HEK293 (cell line): Measurements from ENCODE around the gene TMEM186.
"Not testable (repeated sequence)": the region's sequence is repeated elsewhere in the genome, so short reads cannot be mapped to it uniquely, and the experiment has no call there.

Source experiments
- CTCF ChIA-PET: fragments of 350-600 bp; formaldehyde crosslinking; extraction: SDS; loops from one replicate; lab custom pipeline; 2021; ENCODE audit warnings: antibody characterized with exemption; lab: Yijun Ruan, JAX
- POLR2A ChIA-PET: fragments of 300-600 bp; formaldehyde crosslinking; extraction: SDS; loops from one replicate; lab custom pipeline; 2020; ENCODE audit warnings: antibody characterized with exemption, inconsistent platforms; lab: Yijun Ruan, JAX
- H3K27ac ChIP-seq: fragments of 200-500 bp; sonication (Bioruptor generic); 2 replicates; pipeline ENCODE4 v1.5.1; 2014; ENCODE audit warnings: low read depth, low read length, control low read depth, inconsistent platforms; ENCODE audit errors: extremely low read depth
- H3K36me3 ChIP-seq, 2 experiments: fragments of 200-500 bp in 1 of 2; sonication (Bioruptor generic) in 1 of 2; 1 replicate in 1 of 2; 2 replicates in 1 of 2; pipeline ENCODE4 v1.5.1; 2014 to 2017; ENCODE audit warnings: inconsistent platforms in 2 of 2, low read length in 2 of 2; ENCODE audit not compliant: control insufficient read depth in 2 of 2, insufficient read depth in 1 of 2
- H3K4me1 ChIP-seq: fragments of 200-500 bp; sonication (Bioruptor generic); 2 replicates; pipeline ENCODE4 v1.5.1; 2014; ENCODE audit warnings: mild to moderate bottlenecking, low read length, inconsistent platforms; ENCODE audit not compliant: control insufficient read depth, insufficient read depth
- H3K4me3 ChIP-seq: 2 replicates; pipeline ENCODE4 v1.5.1; 2011; ENCODE audit warnings: low read depth, mild to moderate bottlenecking, control low read depth, low read length, moderate library complexity
- H3K9me3 ChIP-seq: fragments of 200-500 bp; sonication (Bioruptor generic); 2 replicates; pipeline ENCODE4 v1.5.1; 2014; ENCODE audit warnings: low read depth, low read length, inconsistent platforms; ENCODE audit not compliant: control insufficient read depth, insufficient read depth
- GFI1B ChIP-seq: fragments of 450-650 bp; formaldehyde crosslinking; IDR thresholded peaks from 2 replicates; pipeline ENCODE4 v1.5.1; 2016; ENCODE audit warnings: missing biosample characterization, missing genetic modification characterization
- IKZF3 ChIP-seq: fragments of 450-650 bp; IDR thresholded peaks from 2 replicates; pipeline ENCODE4 v1.5.0; 2018; ENCODE audit warnings: missing biosample characterization, mild to moderate bottlenecking, missing genetic modification characterization, moderate library complexity
- INSM2 ChIP-seq: fragments of 450-650 bp; formaldehyde crosslinking; IDR thresholded peaks from 2 replicates; pipeline ENCODE4 v1.5.1; 2016; ENCODE audit warnings: missing biosample characterization, missing genetic modification characterization
- KLF10 ChIP-seq: fragments of 450-650 bp; IDR thresholded peaks from 2 replicates; pipeline ENCODE4 v1.5.1; 2018; ENCODE audit warnings: missing biosample characterization, mild to moderate bottlenecking, missing genetic modification characterization
- PRDM1 ChIP-seq: fragments of 450-650 bp; formaldehyde crosslinking; IDR thresholded peaks from 2 replicates; pipeline ENCODE4; 2016; ENCODE audit warnings: missing biosample characterization, missing genetic modification characterization
- ZIC2 ChIP-seq: fragments of 450-650 bp; formaldehyde crosslinking; IDR thresholded peaks from 2 replicates; pipeline ENCODE4 v1.5.1; 2016; ENCODE audit warnings: missing biosample characterization, missing genetic modification characterization
- ZNF121 ChIP-seq: fragments of 450-650 bp; formaldehyde crosslinking; IDR thresholded peaks from 2 replicates; pipeline ENCODE4 v1.5.1; 2016; ENCODE audit warnings: missing biosample characterization, missing genetic modification characterization
- ZNF132 ChIP-seq: fragments of 450-650 bp; formaldehyde crosslinking; IDR thresholded peaks from 2 replicates; pipeline ENCODE4 v1.5.1; 2017; ENCODE audit warnings: missing biosample characterization, missing genetic modification characterization, borderline replicate concordance
- ZNF18 ChIP-seq: fragments of 450-650 bp; formaldehyde crosslinking; IDR thresholded peaks from 2 replicates; pipeline ENCODE4 v1.5.1; 2016; ENCODE audit warnings: missing biosample characterization, missing genetic modification characterization
- ZNF223 ChIP-seq: fragments of 450-650 bp; formaldehyde crosslinking; IDR thresholded peaks from 2 replicates; pipeline ENCODE4 v1.5.1; 2016; ENCODE audit warnings: missing biosample characterization, missing genetic modification characterization
- ZNF324 ChIP-seq: fragments of 450-650 bp; formaldehyde crosslinking; IDR thresholded peaks from 2 replicates; pipeline ENCODE4 v1.5.1; 2016; ENCODE audit warnings: missing biosample characterization, missing genetic modification characterization
- ZNF37A ChIP-seq: fragments of 450-650 bp; IDR thresholded peaks from 2 replicates; pipeline ENCODE4 v1.5.1; 2018; ENCODE audit warnings: missing biosample characterization, missing genetic modification characterization
- ZNF394 ChIP-seq: fragments of 450-650 bp; formaldehyde crosslinking; IDR thresholded peaks from 2 replicates; pipeline ENCODE4 v1.5.1; 2016; ENCODE audit warnings: missing biosample characterization, missing genetic modification characterization, mild to moderate bottlenecking, moderate library complexity, borderline replicate concordance
- ZNF426 ChIP-seq: fragments of 450-650 bp; formaldehyde crosslinking; IDR thresholded peaks from 2 replicates; pipeline ENCODE4 v1.5.1; 2017; ENCODE audit warnings: missing biosample characterization, missing genetic modification characterization, mild to moderate bottlenecking, inconsistent platforms, moderate library complexity
- ZNF624 ChIP-seq: fragments of 450-650 bp; formaldehyde crosslinking; IDR thresholded peaks from 2 replicates; pipeline ENCODE4 v1.5.1; 2017; ENCODE audit warnings: missing biosample characterization, missing genetic modification characterization
- ZNF704 ChIP-seq: fragments of 450-650 bp; formaldehyde crosslinking; IDR thresholded peaks from 2 replicates; pipeline ENCODE4 v1.5.1; 2016; ENCODE audit warnings: missing biosample characterization, missing genetic modification characterization
- ZNF843 ChIP-seq: fragments of 450-650 bp; formaldehyde crosslinking; IDR thresholded peaks from 2 replicates; pipeline ENCODE4 v1.5.1; 2016; ENCODE audit warnings: missing biosample characterization, missing genetic modification characterization
- ZSCAN16 ChIP-seq: fragments of 450-650 bp; formaldehyde crosslinking; IDR thresholded peaks from 2 replicates; pipeline ENCODE4 v1.5.1; 2016; ENCODE audit warnings: missing biosample characterization, missing genetic modification characterization

TMEM186 gene

GRCh38 chr16:8804313-8804712 lies 6.9 kb upstream of the TMEM186 start (continued):
- TF ChIP-seq ZNF132 (tag by site-specific recombination) (no peak), ZNF324 (no peak), ZNF121 (no peak), ZNF37A (tag by site-specific recombination) (no peak), ZNF426 (tag by site-specific recombination) (no peak)

- H3K4me1 ChIP-seq, H3K27ac ChIP-seq, CTCF ChIA-PET, H3K4me3 ChIP-seq, H3K9me3 ChIP-seq, POLR2A ChIA-PET: not testable (repeated sequence)
- H3K36me3 ChIP-seq = peaks cover 30 to 82% of the 10 kb centered on the region in 2 experiments
Observed at GRCh38 chr16:8803733-8804132, 6.3 kb upstream of the TMEM186 start.

GRCh38 chr16:8801701-8802100 lies 4.3 kb upstream of the TMEM186 start:
- CTCF ChIA-PET = interaction anchor here (0.6 to 1.2 kb wide), 3 partner anchors 10 to 141 kb away, joined by 3 to 6 read pairs (median 3); partner anchors contain the start of gene CARHSP1
- Histone ChIP-seq H3K36me3 (peaks cover 21 to 62% of the 10 kb centered on the region in 2 experiments; a peak in 2 of 3 replicates), H3K9me3 (no peaks in the 10 kb centered on the region), H3K27ac (no peak overlapping the region), H3K4me1 (no peaks in the 10 kb centered on the region), H3K4me3 (no peak overlapping the region)
- POLR2A ChIA-PET = interaction anchor here (1.1 kb wide), 1 partner anchor 67 kb away, joined by 3 read pairs; the partner anchor contains the start of gene CARHSP1
- no peak for TF ChIP-seq ZNF18 (tag by site-specific recombination)

- Histone ChIP-seq H3K36me3 (peaks cover 11 to 43% of the 10 kb centered on the region in 2 experiments; a peak in 2 of 3 replicates), H3K4me1 (no peaks in the 10 kb centered on the region), H3K9me3 (no peaks in the 10 kb centered on the region), H3K27ac (peak overlapping the region; percentile 40; the same call in 1 of the 2 replicates), H3K4me3 (peak overlapping the region; percentile 87)
- POLR2A ChIA-PET = interaction anchor here (0.6 to 2.0 kb wide), 2 partner anchors 69 to 138 kb away, joined by 3 to 14 read pairs; partner anchors contain the start of gene CARHSP1
- TF ChIP-seq ZNF843 (tag by site-specific recombination) (no peak), ZSCAN16 (tag by site-specific recombination) (no peak), ZNF704 (tag by site-specific recombination) (no peak), ZIC2 (no peak), IKZF3 (no peak), KLF10 (tag by site-specific recombination) (no peak), INSM2 (no peak), ZNF223 (no peak), GFI1B (tag by site-specific recombination) (no peak), PRDM1 (no peak), ZNF624 (tag by site-specific recombination) (no peak), ZNF394 (tag by site-specific recombination) (no peak)
- CTCF ChIA-PET = interaction anchor here (0.6 to 2.9 kb wide), 3 partner anchors 81 to 230 kb away, joined by 3 to 12 read pairs (median 4); no protein-coding TSS in a partner anchor
Observed at GRCh38 chr16:8798535-8799157, 1.2 kb upstream of the TMEM186 start.
